ENCODE results near the gene IER3. TPM values are rescaled to one million over a fixed set of nuclear protein-coding genes. Genes with fewer than 3 reads are reported as not detected.
A peak's percentile ranks its signal among the peaks of the same experiment; 100 is the strongest.
"Not testable (repeated sequence)": the region's sequence is repeated elsewhere in the genome, so short reads cannot be mapped to it uniquely, and the experiment has no call there.

IER3 gene
- total and polyA plus RNA-seq, 2 of the 8 experiments (the other 6 are each of a cell fraction or from before 2014, with no cell fraction given) = 11.9 to 26.5 TPM

DNA sequence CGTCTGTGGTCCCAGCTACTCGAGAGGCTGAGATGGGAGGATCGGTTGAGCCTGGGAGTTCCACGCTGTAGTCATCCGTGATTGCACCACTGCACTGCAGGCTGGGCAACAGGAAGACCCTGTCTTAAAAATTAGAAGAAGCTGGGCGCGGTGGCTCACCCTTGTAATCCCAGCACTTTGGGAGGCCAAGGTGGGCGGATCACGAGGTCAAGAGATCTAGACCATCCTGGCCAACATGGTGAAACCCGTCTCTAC, 22.4 kb downstream of the IER3 start:
- Histone ChIP-seq H3K4me2 (ENCODE audit: insufficient read depth in 1 of 2, low read depth in 2 of 2, low read length in 2 of 2) (peak overlapping the region; percentile 66 to 73), H4K8ac (ENCODE audit: extremely low read depth, insufficient read depth, low read length) (peak overlapping the region; percentile 85; the same call in 1 of the 2 replicates), H3K18ac (ENCODE audit: extremely low read depth, low read length) (peak overlapping the region; percentile 91; the same call in 1 of the 2 replicates), H3K9ac (replicated peaks in 1 of 4; ENCODE audit: extremely low read depth in 1 of 4, low read depth in 3 of 4, low read length in 3 of 4) (peak overlapping the region; percentile 92 to 97 (median 95)), H3K27ac (ENCODE audit: low read depth, low read length) (peak overlapping the region; percentile 87; the same call in 1 of the 2 replicates), H4K20me1 (replicated peaks in 1 of 2; ENCODE audit: control insufficient read depth in 1 of 2, insufficient read depth in 2 of 2, low read length in 2 of 2) (peaks cover 8 to 22% of the 10 kb centered on the region in 2 experiments), H2BK5ac (ENCODE audit: low read depth, low read length) (peak overlapping the region; percentile 72; the same call in 1 of the 2 replicates), H3K4me3 (ENCODE audit: extremely low read depth in 1 of 4, insufficient read depth in 2 of 4, low read depth in 3 of 4, low read length in 4 of 4) (peak overlapping the region; percentile 96 to 100 (median 96)), H3K36me3 (ENCODE audit: control insufficient read depth in 2 of 4, insufficient read depth in 4 of 4, low read length in 3 of 4) (peaks cover 21 to 43% (median 32%) of the 10 kb centered on the region in 4 experiments), H3K79me2 (ENCODE audit: control insufficient read depth in 1 of 2, insufficient read depth in 2 of 2, low read length in 2 of 2) (peaks cover 6 to 39% of the 10 kb centered on the region in 2 experiments)
- not testable (repeated sequence) for H3K79me1 ChIP-seq (ENCODE audit: low read depth, low read length); H3K23me2 ChIP-seq (ENCODE audit: low read depth, low read length); H3K4me1 ChIP-seq (replicated peaks in 1 of 4; ENCODE audit: control insufficient read depth in 3 of 4, insufficient read depth in 4 of 4, low read length in 3 of 4); H3K56ac ChIP-seq (replicated peaks; ENCODE audit: insufficient read length, low read depth, low read length); H3K9me3 ChIP-seq (ENCODE audit: insufficient read depth in 2 of 2, low read depth in 1 of 2, low read length in 1 of 2); H4K91ac ChIP-seq (replicated peaks; ENCODE audit: insufficient read length, low read length); FAIRE-seq; H2AFZ ChIP-seq (ENCODE audit: low read length); H2BK12ac ChIP-seq (ENCODE audit: low read depth, low read length); H2BK15ac ChIP-seq (ENCODE audit: low read length); H2BK20ac ChIP-seq (ENCODE audit: low read length); H3K4ac ChIP-seq (replicated peaks; ENCODE audit: insufficient read length, low read depth, low read length); H4K5ac ChIP-seq (ENCODE audit: insufficient read length, low read depth, low read length); H3K23ac ChIP-seq (ENCODE audit: insufficient read length); H2BK120ac ChIP-seq (replicated peaks; ENCODE audit: low read depth, low read length); H2AK5ac ChIP-seq (ENCODE audit: low read depth, low read length); H3K27me3 ChIP-seq (replicated peaks in 1 of 4; ENCODE audit: control insufficient read depth in 3 of 4, extremely low read depth in 1 of 4, insufficient read depth in 3 of 4, low read length in 3 of 4); DNase-seq (ENCODE audit: low read depth in 1 of 2, low spot score in 2 of 2); H3K14ac ChIP-seq (ENCODE audit: insufficient read length)
- WGBS, 2 experiments (ENCODE audit: extremely low coverage in 1 of 2, insufficient coverage in 1 of 2, insufficient read length in 1 of 2, insufficient replicate concordance in 2 of 2, low coverage in 1 of 2, low lambda C conversion rate in 2 of 2, missing lambda C conversion rate in 1 of 2) = 9% methylated on average over 9 of the region's 10 CpGs; no CpG with 5 or more reads in 1 of the 2 experiments
- peak; percentile 15; the same call in 1 of the 2 replicates for TF ChIP-seq PHF8 (conservative IDR thresholded peaks at IDR 0.05; ENCODE audit: low read depth, low read length)
- ChIA-PET CTCF (ENCODE audit: partially characterized antibody) (interaction anchor here (0.6 to 8.2 kb wide), 30 partner anchors 10 to 357 kb away, joined by 3 to 61 read pairs (median 5); partner anchors contain the start of genes DHX16, FLOT1 and NRM), POLR2A (ENCODE audit: partially characterized antibody) (interaction anchor here (0.6 to 35.9 kb wide), 34 partner anchors 14 to 489 kb away, joined by 3 to 732 read pairs (median 5); partner anchors contain the start of genes ATAT1, DHX16, FLOT1 and GNL1)
